ENCODE results near the gene MCU. TPM values are rescaled to one million over a fixed set of nuclear protein-coding genes. Genes with fewer than 3 reads are reported as not detected.
"Not testable (repeated sequence)": the region's sequence is repeated elsewhere in the genome, so short reads cannot be mapped to it uniquely, and the experiment has no call there.

MCU gene
- total RNA-seq, 1 donor from 2014 or later, result 15.9 TPM

- Mint-ChIP-seq H3K27ac (no peak overlapping the region), H3K4me1 (no peaks in the 10 kb centered on the region), H3K36me3 (ENCODE audit: low read depth) (no peaks in the 10 kb centered on the region), H3K27me3 (no peaks in the 10 kb centered on the region), H3K9me3 (no peaks in the 10 kb centered on the region), H3K4me3 (no peak overlapping the region)
- DNase-seq, result peak; percentile 35
- intact Hi-C loops (cut with micrococcal nuclease), result no loop called here
Measured at GRCh38 chr10:72746426-72747363, 54.8 kb downstream of the MCU start.

GRCh38 chr10:72747521-72747920, 55.6 kb downstream of the MCU start:
- intact Hi-C loops (cut with micrococcal nuclease), result no loop called here
- Mint-ChIP-seq H3K27me3 (no peaks in the 10 kb centered on the region), H3K27ac (no peak overlapping the region), H3K9me3 (no peaks in the 10 kb centered on the region), H3K36me3 (ENCODE audit: low read depth) (no peaks in the 10 kb centered on the region), H3K4me1 (no peaks in the 10 kb centered on the region), H3K4me3 (no peak overlapping the region)
- peak; percentile 32 for DNase-seq

- intact Hi-C loops (cut with micrococcal nuclease), result no loop called here
- H3K9me3 Mint-ChIP-seq, result no peaks in the 10 kb centered on the region
- H3K27ac Mint-ChIP-seq, result no peak overlapping the region
- no peaks in the 10 kb centered on the region for H3K36me3 Mint-ChIP-seq (ENCODE audit: low read depth)
- no peaks in the 10 kb centered on the region for H3K27me3 Mint-ChIP-seq
- H3K4me1 Mint-ChIP-seq, result peaks cover 5% of the 10 kb centered on the region
- peak; percentile 50 for DNase-seq
- H3K4me3 Mint-ChIP-seq, result no peak overlapping the region
Measured at GRCh38 chr10:72753760-72754231, 61.9 kb downstream of the MCU start.

- intact Hi-C loops (cut with micrococcal nuclease), result no loop called here
- Mint-ChIP-seq H3K27me3 (no peaks in the 10 kb centered on the region), H3K4me3 (no peak overlapping the region), H3K36me3 (ENCODE audit: low read depth) (no peaks in the 10 kb centered on the region), H3K27ac (no peak overlapping the region), H3K9me3 (no peaks in the 10 kb centered on the region), H3K4me1 (peaks cover 5% of the 10 kb centered on the region)
- peak; percentile 27 for DNase-seq
Measured at GRCh38 chr10:72754275-72755032, 62.5 kb downstream of the MCU start.

- no peak for DNase-seq
- H3K4me1 Mint-ChIP-seq, result peaks cover 5% of the 10 kb centered on the region
- H3K27me3 Mint-ChIP-seq, result no peaks in the 10 kb centered on the region
- H3K4me3 Mint-ChIP-seq, result no peak overlapping the region
- intact Hi-C loops (cut with micrococcal nuclease), result no loop called here
- H3K27ac Mint-ChIP-seq, result no peak overlapping the region
- H3K36me3 Mint-ChIP-seq (ENCODE audit: low read depth), result no peaks in the 10 kb centered on the region
- H3K9me3 Mint-ChIP-seq, result no peaks in the 10 kb centered on the region
Measured at GRCh38 chr10:72756674-72757385, 64.9 kb downstream of the MCU start.

- no peak overlapping the region for H3K4me3 Mint-ChIP-seq
- no peaks in the 10 kb centered on the region for H3K9me3 Mint-ChIP-seq
- H3K36me3 Mint-ChIP-seq (ENCODE audit: low read depth), result no peaks in the 10 kb centered on the region
- no peak overlapping the region for H3K27ac Mint-ChIP-seq
- H3K4me1 Mint-ChIP-seq, result peaks cover 5% of the 10 kb centered on the region
- no peaks in the 10 kb centered on the region for H3K27me3 Mint-ChIP-seq
- intact Hi-C loops (cut with micrococcal nuclease), result no loop called here
- DNase-seq, result no peak
Measured at GRCh38 chr10:72757732-72758131, 65.8 kb downstream of the MCU start.

- H3K27me3 Mint-ChIP-seq; H3K4me1 Mint-ChIP-seq; H3K9me3 Mint-ChIP-seq; H3K36me3 Mint-ChIP-seq (ENCODE audit: low read depth); H3K27ac Mint-ChIP-seq; H3K4me3 Mint-ChIP-seq; intact Hi-C loops (cut with micrococcal nuclease); DNase-seq: not testable (repeated sequence)
Measured at GRCh38 chr10:72758930-72759329, 67.0 kb downstream of the MCU start.

- Mint-ChIP-seq H3K27me3 (no peaks in the 10 kb centered on the region), H3K27ac (no peak overlapping the region), H3K4me3 (no peak overlapping the region), H3K9me3 (no peaks in the 10 kb centered on the region), H3K36me3 (ENCODE audit: low read depth) (no peaks in the 10 kb centered on the region), H3K4me1 (no peaks in the 10 kb centered on the region)
- DNase-seq, result no peak
- intact Hi-C loops (cut with micrococcal nuclease), result no loop called here
Measured at GRCh38 chr10:72759584-72759983, 67.6 kb downstream of the MCU start.

- intact Hi-C loops (cut with micrococcal nuclease), result no loop called here
- Mint-ChIP-seq H3K9me3 (no peaks in the 10 kb centered on the region), H3K27ac (no peak overlapping the region), H3K36me3 (ENCODE audit: low read depth) (no peaks in the 10 kb centered on the region), H3K4me3 (no peak overlapping the region), H3K4me1 (no peaks in the 10 kb centered on the region), H3K27me3 (no peaks in the 10 kb centered on the region)
- no peak for DNase-seq
Measured at GRCh38 chr10:72761498-72761897, 69.6 kb downstream of the MCU start.

- H3K4me1 Mint-ChIP-seq, result no peaks in the 10 kb centered on the region
- no peak for DNase-seq
- H3K27ac Mint-ChIP-seq, result no peak overlapping the region
- H3K36me3 Mint-ChIP-seq (ENCODE audit: low read depth), result no peaks in the 10 kb centered on the region
- no peaks in the 10 kb centered on the region for H3K9me3 Mint-ChIP-seq
- no peaks in the 10 kb centered on the region for H3K27me3 Mint-ChIP-seq
- intact Hi-C loops (cut with micrococcal nuclease), result no loop called here
- no peak overlapping the region for H3K4me3 Mint-ChIP-seq
Measured at GRCh38 chr10:72762042-72762441, 70.1 kb downstream of the MCU start.

GRCh38 chr10:72763201-72763600, 71.3 kb downstream of the MCU start:
- intact Hi-C loops (cut with micrococcal nuclease), result no loop called here
- Mint-ChIP-seq H3K36me3 (ENCODE audit: low read depth) (peaks cover 5% of the 10 kb centered on the region), H3K27me3 (no peaks in the 10 kb centered on the region), H3K9me3 (peaks cover 5% of the 10 kb centered on the region), H3K4me3 (no peak overlapping the region), H3K27ac (no peak overlapping the region), H3K4me1 (no peaks in the 10 kb centered on the region)
- DNase-seq, result no peak

- peaks cover 5% of the 10 kb centered on the region for H3K9me3 Mint-ChIP-seq
- intact Hi-C loops (cut with micrococcal nuclease), result no loop called here
- no peak overlapping the region for H3K4me3 Mint-ChIP-seq
- no peak overlapping the region for H3K27ac Mint-ChIP-seq
- peaks cover 8% of the 10 kb centered on the region for H3K36me3 Mint-ChIP-seq (ENCODE audit: low read depth)
- DNase-seq, result no peak
- H3K27me3 Mint-ChIP-seq, result no peaks in the 10 kb centered on the region
- H3K4me1 Mint-ChIP-seq, result no peaks in the 10 kb centered on the region
Measured at GRCh38 chr10:72764151-72764550, 72.2 kb downstream of the MCU start.

- H3K4me3 Mint-ChIP-seq, result no peak overlapping the region
- DNase-seq, result no peak
- intact Hi-C loops (cut with micrococcal nuclease), result no loop called here
- peaks cover 11% of the 10 kb centered on the region for H3K36me3 Mint-ChIP-seq (ENCODE audit: low read depth)
- no peaks in the 10 kb centered on the region for H3K27me3 Mint-ChIP-seq
- H3K4me1 Mint-ChIP-seq, result no peaks in the 10 kb centered on the region
- H3K9me3 Mint-ChIP-seq, result peaks cover 8% of the 10 kb centered on the region
- no peak overlapping the region for H3K27ac Mint-ChIP-seq
Measured at GRCh38 chr10:72765051-72765745, 73.3 kb downstream of the MCU start.

Data from activated CD4-positive, alpha-beta T cell treated with anti-CD3 and anti-CD28 coated beads, Interleukin-2, amount 10 ng/mL, durations not matched to agents 24 days and 14 days (primary cell).